ENCODE data around the gene OTOGL. TPM values are rescaled to one million over a fixed set of nuclear protein-coding genes. Genes with fewer than 3 reads are reported as not detected.

OTOGL gene
- total RNA-seq, 1 experiment from 2014 or later = not detected

DNA sequence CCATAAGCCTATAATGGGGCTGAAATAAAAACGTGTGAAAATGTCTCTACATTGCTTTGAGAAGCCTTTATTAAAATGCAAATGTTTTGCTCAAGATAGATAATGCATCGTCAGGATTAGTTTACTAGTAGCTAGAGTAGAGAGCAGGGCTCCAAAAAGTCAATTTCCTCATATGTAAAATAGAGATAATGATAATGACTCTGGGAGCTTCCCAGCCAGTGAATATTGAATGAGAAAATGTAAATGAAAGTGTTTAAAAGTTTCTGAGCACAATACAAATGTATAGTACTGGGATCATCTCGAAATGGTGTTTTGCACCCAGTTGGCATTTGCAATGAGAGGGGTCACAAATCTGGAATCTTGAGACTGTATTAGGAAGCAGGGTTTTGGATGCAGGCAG is 135.3 kb downstream of the OTOGL start:
- H2AFZ ChIP-seq = no peak overlapping the region
- intact Hi-C loops (cut with micrococcal nuclease; ENCODE audit: unreplicated experiment) = no loop called here
- H3K79me2 ChIP-seq (ENCODE audit: low read depth) = no peaks in the 10 kb centered on the region
- no peaks in the 10 kb centered on the region for H3F3A ChIP-seq (ENCODE audit: insufficient read depth, low read depth)
- H3K27ac ChIP-seq = no peak overlapping the region
- H3K4me2 ChIP-seq = no peak overlapping the region
- BruUV-seq (replicated peaks) = no TSS peak
- no peaks in the 10 kb centered on the region for H3K9me3 ChIP-seq (ENCODE audit: insufficient read depth, low read depth)
- no peaks in the 10 kb centered on the region for H4K20me1 ChIP-seq (ENCODE audit: insufficient read depth)
- H3K36me3 ChIP-seq (ENCODE audit: low read depth) = no peaks in the 10 kb centered on the region
- no peaks in the 10 kb centered on the region for H3K9me2 ChIP-seq (ENCODE audit: insufficient read depth)
- no peak for DNase-seq
- no peak for TF ChIP-seq CTCF (conservative IDR thresholded peaks at IDR 0.05)
- no peak for TF ChIP-seq EZH2 (IDR thresholded peaks at IDR 0.05; ENCODE audit: low read depth)
- POLR2A ChIA-PET (ENCODE audit: unreplicated experiment) = interaction anchor here (0.7 kb wide), 1 partner anchor 16 kb away, joined by 3 read pairs; no protein-coding TSS in a partner anchor
- CTCF ChIA-PET = no interaction called here
- no peaks in the 10 kb centered on the region for H3K4me1 ChIP-seq (replicated peaks; ENCODE audit: insufficient read depth)
- H3K4me3 ChIP-seq = no peak overlapping the region
- H3K27me3 ChIP-seq (ENCODE audit: insufficient read depth, low read depth) = no peaks in the 10 kb centered on the region

DNA sequence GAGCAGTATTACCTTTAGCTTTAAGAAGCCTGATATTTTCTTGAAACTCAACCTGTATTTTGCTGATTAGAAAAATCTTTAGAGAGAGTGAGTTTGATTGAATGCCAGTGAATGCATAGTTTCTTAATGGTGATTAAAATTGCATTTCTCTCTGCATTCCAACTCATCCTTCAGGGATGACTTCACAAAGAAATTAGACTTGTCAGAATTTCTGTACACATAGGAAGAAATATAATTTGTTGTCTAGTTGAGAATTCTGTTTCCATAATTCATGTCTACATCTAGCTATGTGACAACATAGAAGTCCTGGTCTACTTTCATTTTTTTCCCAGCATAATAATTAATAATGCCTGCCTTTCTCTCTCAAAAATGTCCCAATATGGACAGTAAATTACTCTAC is 136.6 kb downstream of the OTOGL start:
- no peaks in the 10 kb centered on the region for H4K20me1 ChIP-seq (ENCODE audit: insufficient read depth)
- H3K27ac ChIP-seq = no peak overlapping the region
- no peaks in the 10 kb centered on the region for H3F3A ChIP-seq (ENCODE audit: insufficient read depth, low read depth)
- H3K9me2 ChIP-seq (ENCODE audit: insufficient read depth) = no peaks in the 10 kb centered on the region; the same call in 1 of the 2 replicates
- H2AFZ ChIP-seq = no peak overlapping the region
- H3K4me3 ChIP-seq = no peak overlapping the region
- TF ChIP-seq EZH2 (IDR thresholded peaks at IDR 0.05; ENCODE audit: low read depth) (no peak), CTCF (conservative IDR thresholded peaks at IDR 0.05) (no peak)
- ChIA-PET CTCF (no interaction called here), POLR2A (ENCODE audit: unreplicated experiment) (no interaction called here)
- no peaks in the 10 kb centered on the region for H3K36me3 ChIP-seq (ENCODE audit: low read depth)
- H3K4me1 ChIP-seq (replicated peaks; ENCODE audit: insufficient read depth) = no peaks in the 10 kb centered on the region
- no peak overlapping the region for H3K4me2 ChIP-seq
- H3K27me3 ChIP-seq (ENCODE audit: insufficient read depth, low read depth) = no peaks in the 10 kb centered on the region
- no TSS peak for BruUV-seq (replicated peaks)
- intact Hi-C loops (cut with micrococcal nuclease; ENCODE audit: unreplicated experiment) = no loop called here
- no peaks in the 10 kb centered on the region for H3K79me2 ChIP-seq (ENCODE audit: low read depth)
- DNase-seq = no peak
- H3K9me3 ChIP-seq (ENCODE audit: insufficient read depth, low read depth) = no peaks in the 10 kb centered on the region

DNA sequence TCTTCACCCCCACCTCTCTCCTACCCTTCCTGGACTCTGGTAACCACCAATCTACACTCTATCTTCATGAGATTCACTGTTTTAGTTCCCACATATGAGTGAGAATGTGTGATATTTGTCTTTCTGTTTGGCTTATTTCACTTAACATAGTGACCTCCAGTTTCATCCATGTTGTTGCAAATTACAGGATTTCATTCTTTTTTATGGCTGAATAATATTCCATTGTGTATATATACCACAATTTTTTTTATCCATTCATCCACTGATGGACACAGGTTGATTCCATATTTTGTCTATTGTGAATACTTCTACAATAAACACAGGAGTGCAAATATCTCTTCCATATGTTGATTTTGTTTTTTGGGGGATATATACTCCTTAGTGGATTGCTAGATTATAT is 140.5 kb downstream of the OTOGL start:
- Histone ChIP-seq H3K27me3 (ENCODE audit: insufficient read depth, low read depth) (no peaks in the 10 kb centered on the region), H4K20me1 (ENCODE audit: insufficient read depth) (no peaks in the 10 kb centered on the region), H3K4me1 (replicated peaks; ENCODE audit: insufficient read depth) (no peaks in the 10 kb centered on the region), H3K9me3 (ENCODE audit: insufficient read depth, low read depth) (no peaks in the 10 kb centered on the region), H2AFZ (no peak overlapping the region), H3K4me3 (no peak overlapping the region), H3K4me2 (no peak overlapping the region), H3K79me2 (ENCODE audit: low read depth) (no peaks in the 10 kb centered on the region), H3K9me2 (ENCODE audit: insufficient read depth) (no peaks in the 10 kb centered on the region; the same call in 1 of the 2 replicates), H3K36me3 (ENCODE audit: low read depth) (no peaks in the 10 kb centered on the region), H3K27ac (no peak overlapping the region), H3F3A (ENCODE audit: insufficient read depth, low read depth) (no peaks in the 10 kb centered on the region)
- intact Hi-C loops (cut with micrococcal nuclease; ENCODE audit: unreplicated experiment) = no loop called here
- no peak for DNase-seq
- CTCF ChIA-PET = no interaction called here
- TF ChIP-seq CTCF (conservative IDR thresholded peaks at IDR 0.05) (no peak), EZH2 (IDR thresholded peaks at IDR 0.05; ENCODE audit: low read depth) (no peak)
- POLR2A ChIA-PET (ENCODE audit: unreplicated experiment) = no interaction called here
- no TSS peak for BruUV-seq (replicated peaks)
